Tibial artery (tissue), 4 donors: ENCODE results near the gene AACS.

Experiments
- DNase-seq, 2 donors: peaks; one replicate each; pipeline ENCODE4 v3.0.0-alpha.2; 2019
- H3K27ac ChIP-seq, 2 donors: fragments of 200-600 bp; sonication (generic) in 1 of 2; 1 replicate in 1 of 2; 2 replicates in 1 of 2; pipeline ENCODE4 v1.5.1; 2018 to 2019; ENCODE audit warnings: mild to moderate bottlenecking in 1 of 2
- H3K27me3 ChIP-seq, 2 donors: fragments of 200-600 bp; sonication (generic) in 1 of 2; one replicate each; pipeline versions ENCODE4 v1.5.1 to v1.6.0; 2016 to 2019
- H3K36me3 ChIP-seq, 3 donors: fragments of 200-600 bp; sonication (generic) in 2 of 3; one replicate each; pipeline ENCODE4 v1.5.1; 2016 to 2019; ENCODE audit warnings: mild to moderate bottlenecking in 2 of 3
- H3K4me1 ChIP-seq, 4 donors: fragments of 200-600 bp; sonication (generic) in 2 of 4; 1 replicate in 3 of 4; 2 replicates in 1 of 4; pipeline ENCODE4 v1.5.1; 2016 to 2019
- H3K4me3 ChIP-seq, 2 donors: fragments of 200-600 bp; sonication (generic) in 1 of 2; 1 replicate in 1 of 2; 2 replicates in 1 of 2; pipeline ENCODE4 v1.5.1; 2018 to 2019; ENCODE audit warnings: mild to moderate bottlenecking in 2 of 2
- H3K9me3 ChIP-seq, 3 donors: fragments of 200-600 bp; sonication (generic) in 1 of 3; one replicate each; pipeline ENCODE4 v1.5.1; 2016 to 2019
- CTCF ChIP-seq, 2 experiments: fragments of 200-600 bp in 1 of 2; fragments of 450-650 bp in 1 of 2; IDR thresholded peaks; one replicate each; pipeline ENCODE4 v1.5.1; 2017 to 2019; ENCODE audit warnings: antibody characterized with exemption in 2 of 2, mild to moderate bottlenecking in 1 of 2, moderate library complexity in 1 of 2
- intact Hi-C: fragments of 100-400 bp; cut with DNase I; formaldehyde crosslinking; loops from one replicate; pipeline ENCODE4 v1.15.0; 2023; ENCODE audit warnings: low total_unique reads

AACS gene

DNA sequence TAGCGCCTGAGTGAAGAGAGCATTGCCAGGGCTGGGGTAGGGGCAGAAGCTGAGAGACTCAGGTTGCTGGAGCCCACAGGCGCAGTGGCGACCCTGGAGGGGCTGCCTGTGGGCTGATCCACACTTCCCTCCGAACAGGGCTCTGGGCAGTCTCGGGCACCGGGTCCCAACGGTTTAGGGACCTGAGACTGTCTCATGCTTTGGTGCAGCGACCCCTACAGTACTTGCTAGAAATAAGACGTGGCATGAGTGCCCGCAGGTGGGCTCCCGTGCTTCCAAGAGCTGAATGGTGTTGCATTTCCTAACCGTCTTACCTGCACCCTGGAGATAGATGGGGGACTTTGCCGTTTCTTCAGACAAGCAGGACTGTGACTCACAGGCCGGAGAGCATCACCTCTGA, 57.4 kb downstream of the AACS start:
- intact Hi-C loops: no loop called here
- TF ChIP-seq CTCF (IDR thresholded peaks at IDR 0.05): no peak

GRCh38 chr12:125124320-125124966, 59.2 kb downstream of the AACS start:
- no peak overlapping the region for H3K4me3 ChIP-seq
- intact Hi-C loops: no loop called here
- peaks cover 0 to 12% (median 11%) of the 10 kb centered on the region in 4 donors for H3K4me1 ChIP-seq
- no peak for TF ChIP-seq CTCF (IDR thresholded peaks at IDR 0.05)
- H3K27me3 ChIP-seq: no peaks in the 10 kb centered on the region
- no peaks in the 10 kb centered on the region for H3K9me3 ChIP-seq
- H3K36me3 ChIP-seq: peaks cover 4 to 85% (median 30%) of the 10 kb centered on the region in 3 donors
- H3K27ac ChIP-seq: no peak overlapping the region
- no peak for DNase-seq

More for the DNA sequence above, 57.4 kb downstream of the AACS start:
- no peak for DNase-seq
- no peak overlapping the region for H3K4me3 ChIP-seq
- no peaks in the 10 kb centered on the region for H3K27me3 ChIP-seq
- H3K27ac ChIP-seq: no peak overlapping the region
- H3K9me3 ChIP-seq: no peaks in the 10 kb centered on the region
- H3K4me1 ChIP-seq: no peaks in the 10 kb centered on the region
- peaks cover 4 to 88% (median 32%) of the 10 kb centered on the region in 3 donors for H3K36me3 ChIP-seq

GRCh38 chr12:125125271-125125670, 60.0 kb downstream of the AACS start:
- intact Hi-C loops: no loop called here
- no peak for DNase-seq
- no peaks in the 10 kb centered on the region for H3K9me3 ChIP-seq
- TF ChIP-seq CTCF (IDR thresholded peaks at IDR 0.05): no peak
- peaks cover 0 to 16% (median 15%) of the 10 kb centered on the region in 4 donors for H3K4me1 ChIP-seq
- H3K36me3 ChIP-seq: peaks cover 4 to 78% (median 29%) of the 10 kb centered on the region in 3 donors
- H3K4me3 ChIP-seq: no peak overlapping the region
- no peak overlapping the region for H3K27ac ChIP-seq
- no peaks in the 10 kb centered on the region for H3K27me3 ChIP-seq

GRCh38 chr12:125128439-125129178, 63.4 kb downstream of the AACS start:
- peak overlapping the region; percentile 18 to 33 for H3K27ac ChIP-seq
- no peaks in the 10 kb centered on the region for H3K27me3 ChIP-seq
- H3K9me3 ChIP-seq: no peaks in the 10 kb centered on the region
- DNase-seq: no peak
- TF ChIP-seq CTCF (IDR thresholded peaks at IDR 0.05): no peak
- H3K36me3 ChIP-seq: peaks cover 4 to 65% (median 29%) of the 10 kb centered on the region in 3 donors
- H3K4me1 ChIP-seq: peaks cover 0 to 16% (median 15%) of the 10 kb centered on the region in 4 donors
- peak overlapping the region in 1 of 2 donors; percentile 26 for H3K4me3 ChIP-seq
- intact Hi-C loops: no loop called here

- Histone ChIP-seq H3K27ac (peak overlapping the region; percentile 18 to 33), H3K4me1 (peaks cover 0 to 16% (median 15%) of the 10 kb centered on the region in 4 donors), H3K36me3 (peaks cover 4 to 69% (median 28%) of the 10 kb centered on the region in 3 donors), H3K27me3 (no peaks in the 10 kb centered on the region), H3K4me3 (peak overlapping the region in 1 of 2 donors; percentile 26), H3K9me3 (no peaks in the 10 kb centered on the region)
- intact Hi-C loops: no loop called here
- DNase-seq: no peak
- no peak for TF ChIP-seq CTCF (IDR thresholded peaks at IDR 0.05)
Observed at GRCh38 chr12:125129179-125129571, 63.9 kb downstream of the AACS start.
